ENCODE data around the gene GBX1.

GBX1 gene

GRCh38 chr7:151139791-151140190 lies 27.7 kb downstream of the GBX1 start:
- no peak for DNase-seq (ENCODE audit: low read depth)

DNA sequence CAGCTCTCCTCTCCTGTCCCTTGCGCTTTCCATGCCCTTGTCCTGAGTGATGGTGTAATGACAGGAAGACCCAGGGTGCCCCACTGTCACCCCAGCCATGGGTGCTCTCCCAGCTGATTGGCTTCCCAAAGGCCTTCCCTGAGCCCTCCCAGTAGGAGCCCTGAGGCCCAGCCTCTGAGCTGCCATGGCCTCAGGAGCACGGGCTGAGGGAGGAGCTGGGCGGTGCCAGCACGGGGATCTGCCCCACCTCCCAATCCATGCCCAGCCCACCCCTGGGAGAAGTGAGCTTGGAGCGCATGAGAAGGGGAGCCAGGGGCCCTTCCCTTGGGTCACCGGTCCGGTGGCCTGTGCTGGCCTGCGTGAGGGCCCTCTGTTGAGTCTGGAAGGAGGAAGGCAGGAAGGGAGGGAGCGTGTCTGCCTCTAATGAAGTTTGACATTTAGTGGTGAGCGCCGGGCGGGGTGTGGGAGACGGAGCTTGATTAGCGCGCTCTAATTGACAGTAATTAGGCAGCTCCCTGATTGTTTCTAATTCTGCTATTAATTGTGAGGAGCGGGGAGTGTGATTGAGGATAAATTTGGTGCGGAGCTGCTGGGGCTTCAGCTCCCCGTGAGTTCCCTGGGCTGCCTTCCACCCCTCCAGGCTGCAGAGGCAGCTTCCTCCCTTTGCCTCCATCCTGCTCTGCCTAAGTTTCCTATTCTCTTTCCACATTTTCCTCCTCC lies 28.3 kb downstream of the GBX1 start:
- DNase-seq (ENCODE audit: low read depth) = no peak

- DNase-seq (ENCODE audit: low read depth) = no peak
These were observed 29.2 kb downstream of the GBX1 start for GRCh38 chr7:151138153-151138851.

- DNase-seq (ENCODE audit: low read depth) = no peak
These were observed 29.7 kb downstream of the GBX1 start for GRCh38 chr7:151137791-151138152.

- DNase-seq (ENCODE audit: low read depth) = no peak
These were observed 30.3 kb downstream of the GBX1 start for GRCh38 chr7:151137076-151137675.

GRCh38 chr7:151135866-151136843 lies 31.3 kb downstream of the GBX1 start:
- no peak for DNase-seq (ENCODE audit: low read depth)

- no peak for DNase-seq (ENCODE audit: low read depth)
These were observed 32.0 kb downstream of the GBX1 start for GRCh38 chr7:151135525-151135845.

GRCh38 chr7:151134743-151135524 lies 32.6 kb downstream of the GBX1 start:
- DNase-seq (ENCODE audit: low read depth) = no peak

DNA sequence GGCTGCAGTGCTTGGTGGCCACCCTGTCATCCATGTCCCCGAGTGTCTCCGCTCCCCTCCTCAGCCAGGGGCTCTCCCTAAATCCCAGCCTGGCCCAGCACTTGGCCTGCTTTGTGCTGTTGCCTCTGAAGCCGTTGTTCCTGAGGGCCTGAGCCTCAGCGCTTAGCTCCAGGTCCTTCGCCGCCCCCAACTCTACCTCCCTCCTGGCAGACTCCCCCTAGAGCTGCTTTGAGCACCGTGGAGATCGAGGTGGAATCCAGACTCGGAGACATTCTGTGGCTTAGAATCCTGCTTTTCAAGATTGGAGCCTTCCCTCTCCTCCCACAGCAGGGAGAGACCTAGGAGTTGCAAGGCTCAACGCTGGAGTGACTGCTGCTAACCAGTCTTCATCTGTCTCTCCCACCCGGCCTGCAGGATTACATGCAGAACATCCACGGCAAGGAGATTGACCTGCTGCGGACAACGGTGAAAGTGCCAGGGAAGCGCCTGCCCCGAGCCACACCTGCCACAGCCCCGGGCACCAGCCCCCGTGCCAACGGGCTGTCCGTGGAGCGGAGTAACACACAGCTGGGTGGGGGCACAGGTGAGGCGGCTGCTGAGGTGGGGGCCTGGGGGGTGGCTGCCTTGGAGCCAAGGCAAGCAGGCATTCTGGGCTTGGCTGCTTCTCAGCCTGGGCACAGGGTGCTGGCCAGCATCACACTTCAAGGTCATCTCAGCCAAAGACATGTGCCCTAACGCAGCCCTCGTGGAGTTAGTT lies 33.3 kb downstream of the GBX1 start:
- no peak for DNase-seq (ENCODE audit: low read depth)

DNA sequence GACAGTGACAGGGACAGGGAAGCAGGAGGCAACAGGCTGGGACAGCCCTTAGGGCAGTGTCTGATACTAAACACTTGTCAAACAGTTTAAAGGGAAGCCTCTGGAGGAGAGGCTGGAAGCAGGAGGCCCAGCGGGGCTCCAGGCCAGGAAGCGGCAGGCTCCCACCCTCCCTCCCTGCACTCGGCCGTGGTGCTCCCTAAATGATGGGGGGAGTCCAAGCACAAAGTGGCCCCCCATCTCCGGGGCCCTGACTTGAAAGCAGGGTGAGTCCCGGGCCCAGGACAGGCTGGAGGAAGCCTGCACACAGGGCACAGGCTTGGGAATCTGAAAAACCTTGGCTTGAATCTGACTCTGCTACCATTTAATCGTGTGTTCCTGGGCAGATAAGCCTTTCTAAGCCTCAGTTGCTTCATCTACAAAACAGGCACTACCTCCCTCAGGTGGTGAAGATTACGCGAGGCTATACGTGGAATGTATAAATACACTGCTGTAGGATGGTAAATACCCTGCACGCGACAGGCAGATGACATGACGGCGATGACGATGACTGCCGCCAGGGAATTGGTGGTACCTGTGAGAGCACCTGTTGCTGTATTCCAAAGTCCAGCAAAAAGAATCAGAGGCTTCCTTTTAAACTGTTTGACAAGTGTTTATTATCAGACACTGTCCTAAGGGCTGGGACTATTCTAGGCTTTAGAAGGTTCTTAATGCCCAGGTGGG lies 34.1 kb downstream of the GBX1 start:
- DNase-seq (ENCODE audit: low read depth) = no peak

DNA sequence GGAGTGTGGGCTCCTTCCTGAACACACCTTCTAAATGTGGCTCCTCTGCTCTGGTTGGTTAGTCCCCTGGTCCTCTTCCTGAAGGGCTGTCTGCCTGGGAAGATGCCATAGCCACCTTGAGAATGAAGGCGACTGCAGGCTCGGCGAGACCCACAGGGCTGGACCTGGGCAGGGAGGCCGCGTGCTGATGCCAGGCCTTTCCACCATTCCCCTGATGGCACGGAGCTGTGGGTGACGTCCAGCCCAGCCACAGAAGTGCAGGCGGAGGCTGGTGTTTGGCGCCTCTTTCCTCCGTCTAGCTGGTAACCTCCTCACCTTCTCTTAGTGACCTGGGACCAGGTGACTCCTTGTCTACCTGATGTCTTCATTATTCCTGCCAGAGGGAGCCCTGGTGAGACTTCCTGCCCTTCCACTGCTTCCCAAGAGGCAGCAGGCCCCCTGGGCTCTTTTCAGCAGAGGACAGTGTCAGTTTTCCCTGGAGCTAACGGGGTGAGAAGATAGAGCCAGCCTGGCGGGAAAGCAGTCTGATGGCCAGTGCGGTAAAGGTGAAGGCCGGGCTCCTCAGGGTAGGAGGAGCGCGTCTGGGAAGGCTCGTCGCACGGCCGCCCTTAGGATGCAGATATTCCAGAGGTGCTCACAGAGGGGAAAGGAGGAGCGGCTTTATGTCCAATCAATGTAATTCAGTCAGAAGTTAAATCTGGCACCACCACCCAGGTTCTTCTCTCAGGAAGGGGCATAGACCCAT lies 34.9 kb downstream of the GBX1 start:
- no peak for DNase-seq (ENCODE audit: low read depth)

- no peak for DNase-seq (ENCODE audit: low read depth)
These were observed 35.8 kb downstream of the GBX1 start for GRCh38 chr7:151131592-151132293.

GRCh38 chr7:151131224-151131591 lies 36.3 kb downstream of the GBX1 start:
- DNase-seq (ENCODE audit: low read depth) = no peak

DNA sequence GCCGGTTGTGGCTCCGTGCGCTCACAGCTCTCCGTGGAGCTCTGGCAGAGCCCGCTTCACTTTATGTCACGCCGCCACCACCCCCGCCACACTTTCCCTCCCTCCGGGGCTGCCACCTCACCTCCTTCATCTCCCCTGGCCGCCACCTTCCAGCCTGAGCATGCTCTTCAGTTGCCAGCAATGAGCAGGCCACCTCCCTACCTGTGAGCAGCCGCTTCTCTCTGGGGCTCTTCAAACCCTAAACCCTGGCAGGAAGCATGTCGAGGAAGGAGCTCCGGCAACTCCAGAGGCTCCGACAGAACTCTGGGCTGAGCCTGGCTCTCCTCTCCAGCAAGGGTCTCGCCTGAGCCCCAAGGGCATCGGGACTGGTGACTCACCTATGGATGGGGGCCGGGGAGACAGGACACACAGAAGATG lies 36.7 kb downstream of the GBX1 start:
- DNase-seq (ENCODE audit: low read depth) = no peak

GRCh38 chr7:151129960-151130591 lies 37.4 kb downstream of the GBX1 start:
- no peak for DNase-seq (ENCODE audit: low read depth)

- DNase-seq (ENCODE audit: low read depth) = no peak
These were observed 38.2 kb downstream of the GBX1 start for GRCh38 chr7:151129117-151129959.

GRCh38 chr7:151128716-151129115 lies 38.8 kb downstream of the GBX1 start:
- no peak for DNase-seq (ENCODE audit: low read depth)
